Jurkat, Clone E6-1 (cell line): ENCODE data around the gene CRLF2. TPM values are rescaled to one million over a fixed set of nuclear protein-coding genes. Genes with fewer than 3 reads are reported as not detected.
A peak's percentile ranks its signal among the peaks of the same experiment; 100 is the strongest.
"Not testable (repeated sequence)": the region's sequence is repeated elsewhere in the genome, so short reads cannot be mapped to it uniquely, and the experiment has no call there.

Source experiments
- DNase-seq: peaks from one replicate; pipeline ENCODE4 v3.0.0-alpha.2; 2011; ENCODE audit warnings: low read depth, low spot score
- H3K4me3 ChIP-seq: 2 replicates; pipeline ENCODE4 v1.5.1; 2011; ENCODE audit warnings: mild to moderate bottlenecking, low read length, control low read depth, moderate library complexity
- polyA plus RNA-seq: library from polyadenylated mRNA; unstranded; fragments of >200 nt; gene quantifications from one replicate; pipeline ENCODE4 v1.2.1, GENCODE V29; 2012; ENCODE audit warnings: missing spikeins; ENCODE audit not compliant: insufficient read length, insufficient read depth

The CRLF2 gene
- polyA plus RNA-seq: not detected

GRCh38 chrX:1212532-1212931 lies at the start of gene CRLF2:
TSS of gene CRLF2 (minus strand) at chrX:1212649. CDS start at chrX:1212634, 15 bp downstream.
- no peak within 1 kb of the TSS for H3K4me3 ChIP-seq
- peak; percentile 37 for DNase-seq

- DNase-seq, H3K4me3 ChIP-seq: not testable (repeated sequence)
These were observed 49.3 kb upstream of the CRLF2 start for GRCh38 chrX:1261771-1262170.

- DNase-seq: no peak
These were observed 48.8 kb upstream of the CRLF2 start for GRCh38 chrX:1261285-1261684.

GRCh38 chrX:1252861-1253260 lies 40.4 kb upstream of the CRLF2 start:
- no peak for DNase-seq

More at GRCh38 chrX:1261285-1261684, 48.8 kb upstream of the CRLF2 start:
- H3K4me3 ChIP-seq: no peak overlapping the region

GRCh38 chrX:1249101-1249887 lies 36.8 kb upstream of the CRLF2 start:
- peak; percentile 80 for DNase-seq
- peak overlapping the region; percentile 27 for H3K4me3 ChIP-seq

More at GRCh38 chrX:1252861-1253260, 40.4 kb upstream of the CRLF2 start:
- H3K4me3 ChIP-seq: no peak overlapping the region

GRCh38 chrX:1248331-1249061 lies 36.0 kb upstream of the CRLF2 start:
- H3K4me3 ChIP-seq: no peak overlapping the region
- DNase-seq: no peak

- peak; percentile 70 for DNase-seq
These were observed 34.4 kb upstream of the CRLF2 start for GRCh38 chrX:1246816-1247215.

GRCh38 chrX:1244164-1245076 lies 32.0 kb upstream of the CRLF2 start:
- H3K4me3 ChIP-seq: no peak overlapping the region
- peak; percentile 18 for DNase-seq

More at GRCh38 chrX:1246816-1247215, 34.4 kb upstream of the CRLF2 start:
- H3K4me3 ChIP-seq: no peak overlapping the region

GRCh38 chrX:1242891-1243402 lies 30.5 kb upstream of the CRLF2 start:
- DNase-seq: no peak
- no peak overlapping the region for H3K4me3 ChIP-seq

- not testable (repeated sequence) for DNase-seq
These were observed 28.1 kb upstream of the CRLF2 start for GRCh38 chrX:1240551-1240950.

GRCh38 chrX:1239681-1240142 lies 27.3 kb upstream of the CRLF2 start:
- no peak overlapping the region for H3K4me3 ChIP-seq
- DNase-seq: no peak

More at GRCh38 chrX:1240551-1240950, 28.1 kb upstream of the CRLF2 start:
- not testable (repeated sequence) for H3K4me3 ChIP-seq

GRCh38 chrX:1231850-1232465 lies 19.5 kb upstream of the CRLF2 start:
- peak; percentile 83 for DNase-seq
- peak overlapping the region; percentile 13 for H3K4me3 ChIP-seq

- DNase-seq, H3K4me3 ChIP-seq: not testable (repeated sequence)
These were observed 15.7 kb upstream of the CRLF2 start for GRCh38 chrX:1228101-1228500.

GRCh38 chrX:1226249-1226648 lies 13.8 kb upstream of the CRLF2 start:
- no peak overlapping the region for H3K4me3 ChIP-seq
- DNase-seq: no peak

- no peak for DNase-seq
- no peak overlapping the region for H3K4me3 ChIP-seq
These were observed 12.5 kb upstream of the CRLF2 start for GRCh38 chrX:1224954-1225353.

GRCh38 chrX:1223242-1223600 lies 10.8 kb upstream of the CRLF2 start:
- no peak for DNase-seq
- no peak overlapping the region for H3K4me3 ChIP-seq

- no peak overlapping the region for H3K4me3 ChIP-seq
- no peak for DNase-seq
These were observed 10.2 kb upstream of the CRLF2 start for GRCh38 chrX:1222531-1223241.

GRCh38 chrX:1221296-1221845 lies 8.9 kb upstream of the CRLF2 start:
- DNase-seq: no peak
- H3K4me3 ChIP-seq: no peak overlapping the region
